ENCODE results near the gene TMEM51.
A peak's percentile ranks its signal among the peaks of the same experiment; 100 is the strongest.

TMEM51 gene

GRCh38 chr1:15205586-15206346 lies 52.2 kb downstream of the TMEM51 start:
- CTCF ChIA-PET: no interaction called here
- DNase-seq (ENCODE audit: low spot score): no peak
- no peak for TF ChIP-seq CTCF (conservative IDR thresholded peaks at IDR 0.05; ENCODE audit: low read depth)
- no peak overlapping the region for H3K27ac ChIP-seq
- POLR2A ChIA-PET (ENCODE audit: low non-redundant PET): no interaction called here

DNA sequence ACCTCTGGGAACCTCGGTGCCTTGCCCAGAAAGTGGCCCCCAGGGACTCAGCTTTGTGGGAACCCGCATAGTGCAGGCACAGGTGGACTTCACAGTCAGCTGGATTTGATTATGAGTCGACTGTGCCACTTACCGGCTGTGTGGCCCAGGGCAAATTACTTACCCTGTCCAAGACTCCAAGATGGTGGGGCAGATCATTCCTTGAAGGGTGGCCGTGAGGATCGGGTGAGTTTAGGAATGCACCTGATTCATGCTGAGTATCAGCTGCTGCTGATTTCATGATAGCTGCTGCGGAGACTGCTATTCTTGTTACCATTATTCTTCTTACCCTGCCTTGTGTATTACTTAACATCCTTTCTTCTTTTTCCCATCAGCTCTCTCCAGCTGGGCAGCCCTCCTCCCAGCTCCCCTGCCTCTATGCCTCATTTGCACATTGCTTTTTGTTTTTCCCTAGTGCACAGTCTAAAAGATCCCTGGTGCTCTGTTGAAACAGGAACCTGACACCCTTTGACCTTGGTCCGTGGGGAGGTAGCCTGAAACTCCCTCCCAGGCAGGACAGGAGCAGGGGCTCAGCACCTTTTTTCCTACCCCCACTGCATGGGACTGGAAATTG lies 53.0 kb downstream of the TMEM51 start:
- CTCF ChIA-PET: interaction anchor here (1.1 kb wide), 1 partner anchor 54 kb away, joined by 5 read pairs; no protein-coding TSS in a partner anchor
- POLR2A ChIA-PET (ENCODE audit: low non-redundant PET): no interaction called here
- no peak for TF ChIP-seq CTCF (conservative IDR thresholded peaks at IDR 0.05; ENCODE audit: low read depth)
- H3K27ac ChIP-seq: no peak overlapping the region
- DNase-seq (ENCODE audit: low spot score): peak; percentile 39

GRCh38 chr1:15207031-15207828 lies 53.7 kb downstream of the TMEM51 start:
- ChIA-PET CTCF (interaction anchor here (1.1 kb wide), 1 partner anchor 55 kb away, joined by 5 read pairs; no protein-coding TSS in a partner anchor), POLR2A (ENCODE audit: low non-redundant PET) (no interaction called here)
- no peak for TF ChIP-seq CTCF (conservative IDR thresholded peaks at IDR 0.05; ENCODE audit: low read depth)
- no peak overlapping the region for H3K27ac ChIP-seq
- DNase-seq (ENCODE audit: low spot score): no peak

GRCh38 chr1:15207829-15208429 lies 54.4 kb downstream of the TMEM51 start:
- no peak overlapping the region for H3K27ac ChIP-seq
- POLR2A ChIA-PET (ENCODE audit: low non-redundant PET): no interaction called here
- CTCF ChIA-PET: interaction anchor here (1.1 kb wide), 1 partner anchor 56 kb away, joined by 5 read pairs; no protein-coding TSS in a partner anchor
- no peak for TF ChIP-seq CTCF (conservative IDR thresholded peaks at IDR 0.05; ENCODE audit: low read depth)
- no peak for DNase-seq (ENCODE audit: low spot score)

GRCh38 chr1:15210651-15211375 lies 57.3 kb downstream of the TMEM51 start:
- DNase-seq (ENCODE audit: low spot score): no peak
- POLR2A ChIA-PET (ENCODE audit: low non-redundant PET): interaction anchor here (0.6 kb wide), 1 partner anchor 59 kb away, joined by 6 read pairs; no protein-coding TSS in a partner anchor
- H3K27ac ChIP-seq: no peak overlapping the region
- CTCF ChIA-PET: no interaction called here
- no peak for TF ChIP-seq CTCF (conservative IDR thresholded peaks at IDR 0.05; ENCODE audit: low read depth)

All from RWPE1 (cell line).